HG03280 (cell line): ENCODE measurements around the gene LMAN2L.

Experiments
- ATAC-seq: cut with Tn5 transposase; IDR thresholded peaks from one replicate; pipeline ENCODE4 v1.9.1; 2021; ENCODE audit warnings: mild to moderate bottlenecking, moderate library complexity; ENCODE audit not compliant: unreplicated experiment

The LMAN2L gene

DNA sequence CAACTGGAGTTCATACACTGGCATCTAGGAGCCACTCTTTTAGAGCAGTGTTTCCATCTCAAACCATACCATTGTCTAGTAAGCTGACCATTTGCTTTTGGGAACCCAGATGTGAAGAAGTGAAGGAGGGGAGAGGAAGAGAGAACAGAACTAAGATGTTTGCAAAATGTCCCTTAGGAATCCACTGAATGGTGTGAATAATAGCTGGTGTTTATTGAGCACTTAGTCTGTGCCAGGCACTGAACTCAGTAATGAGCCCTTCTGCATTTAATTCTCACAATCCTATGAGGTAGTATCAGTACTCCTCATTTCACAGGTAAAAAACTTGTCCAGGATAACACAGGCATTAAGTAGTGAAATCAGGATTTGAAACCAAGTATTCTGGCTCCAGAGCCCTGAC lies 23.5 kb downstream of the LMAN2L start:
- ATAC-seq, result no peak

DNA sequence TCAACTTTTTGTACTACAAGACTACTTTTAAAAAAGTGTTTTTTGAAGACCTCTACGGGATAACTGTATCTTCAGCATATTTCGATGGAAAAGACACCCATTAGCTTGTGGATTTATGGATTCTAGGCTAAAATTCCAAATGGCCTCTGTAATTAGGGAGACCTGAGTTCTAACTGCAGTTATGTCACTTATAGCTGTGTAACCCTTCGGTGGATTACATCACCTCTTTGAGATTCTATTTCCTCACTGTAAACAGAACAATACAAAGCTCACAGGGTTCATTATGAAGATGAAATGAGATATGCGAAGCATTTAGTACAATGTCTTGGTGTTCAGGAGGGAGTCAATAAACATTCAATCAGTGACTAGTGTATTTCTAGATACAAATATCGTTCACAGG lies 24.2 kb downstream of the LMAN2L start:
- no peak for ATAC-seq

DNA sequence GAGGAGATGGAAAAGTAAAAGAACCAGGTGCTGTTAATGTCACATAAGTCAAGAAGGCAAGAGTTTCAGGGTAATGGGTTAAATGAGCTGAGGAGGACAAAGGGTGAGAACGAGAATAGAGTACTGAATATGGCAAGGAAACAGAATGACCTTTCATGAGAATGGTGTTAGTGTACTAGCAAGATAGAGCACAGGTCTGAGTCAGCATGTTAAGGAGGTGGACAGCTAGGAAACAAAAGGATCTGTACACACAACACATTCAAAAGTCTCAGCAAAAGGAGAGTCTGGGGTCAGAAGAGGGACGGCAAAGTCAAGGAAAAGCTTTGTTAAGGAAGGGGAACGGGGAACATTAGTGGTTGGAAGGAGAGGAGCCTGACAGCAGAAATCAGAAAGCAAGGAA lies 28.9 kb downstream of the LMAN2L start:
- ATAC-seq, result no peak

DNA sequence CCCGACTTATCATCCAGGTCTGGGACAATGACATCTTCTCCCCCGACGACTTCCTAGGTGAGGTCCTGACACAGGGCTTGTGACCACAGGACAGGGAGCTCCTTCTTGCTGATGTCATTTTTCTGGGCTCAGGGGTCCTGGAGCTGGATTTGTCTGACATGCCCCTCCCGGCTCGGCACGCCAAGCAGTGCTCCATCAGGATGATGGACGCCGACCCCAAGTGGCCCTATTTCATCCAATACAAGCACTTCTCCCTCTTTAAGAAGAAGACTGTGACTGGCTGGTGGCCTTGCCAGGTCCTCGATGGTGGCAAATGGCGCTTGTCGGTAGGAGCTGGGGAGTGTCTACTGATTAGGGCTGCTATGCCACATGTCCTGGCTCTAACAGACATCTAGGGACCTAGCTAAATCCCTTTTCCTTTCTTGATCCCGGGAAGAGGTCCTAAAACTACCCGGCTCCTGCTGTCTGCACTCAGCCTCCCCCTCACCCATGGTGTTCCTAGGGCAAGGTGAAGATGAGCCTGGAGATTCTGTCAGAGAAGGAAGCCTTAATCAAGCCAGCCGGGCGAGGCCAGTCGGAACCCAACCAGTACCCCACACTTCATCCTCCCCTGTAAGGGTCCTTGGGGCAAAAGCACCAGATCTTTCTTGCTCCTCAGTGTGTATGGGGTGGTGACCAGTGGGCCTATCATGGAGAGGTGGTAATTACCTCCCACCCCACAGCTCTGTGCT lies 36.7 kb downstream of the LMAN2L start:
- no peak for ATAC-seq

DNA sequence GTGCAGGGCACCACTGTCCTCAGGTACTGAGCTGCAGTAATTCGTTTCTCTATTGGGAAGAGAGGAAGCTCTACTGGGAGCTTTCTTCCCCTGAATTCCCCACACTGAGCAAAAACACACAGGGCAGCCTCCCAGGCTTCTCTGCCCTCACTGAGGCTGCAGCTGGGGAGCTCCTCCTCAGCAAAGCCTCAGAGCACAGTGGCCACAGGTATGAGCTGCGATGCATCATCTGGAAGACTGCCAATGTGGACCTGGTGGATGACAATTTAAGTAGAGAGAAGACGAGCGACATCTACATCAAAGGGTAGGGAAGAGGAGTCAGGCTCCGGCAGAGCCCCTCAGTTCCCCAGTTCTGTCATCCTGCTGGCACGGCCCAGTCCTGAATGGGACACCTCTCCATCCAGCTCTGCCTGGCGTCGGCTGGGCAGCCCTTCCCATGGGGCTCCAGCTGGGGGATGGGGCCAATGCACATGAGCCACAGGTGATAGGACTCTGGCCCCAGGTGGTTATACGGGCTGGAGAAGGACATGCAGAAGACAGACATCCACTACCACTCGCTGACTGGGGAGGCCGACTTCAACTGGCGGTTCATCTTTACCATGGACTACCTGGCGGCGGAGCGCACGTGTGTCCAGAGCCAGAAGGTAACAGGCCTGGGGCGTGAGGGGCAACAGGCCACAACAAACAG lies 37.6 kb downstream of the LMAN2L start:
- ATAC-seq, result no peak

DNA sequence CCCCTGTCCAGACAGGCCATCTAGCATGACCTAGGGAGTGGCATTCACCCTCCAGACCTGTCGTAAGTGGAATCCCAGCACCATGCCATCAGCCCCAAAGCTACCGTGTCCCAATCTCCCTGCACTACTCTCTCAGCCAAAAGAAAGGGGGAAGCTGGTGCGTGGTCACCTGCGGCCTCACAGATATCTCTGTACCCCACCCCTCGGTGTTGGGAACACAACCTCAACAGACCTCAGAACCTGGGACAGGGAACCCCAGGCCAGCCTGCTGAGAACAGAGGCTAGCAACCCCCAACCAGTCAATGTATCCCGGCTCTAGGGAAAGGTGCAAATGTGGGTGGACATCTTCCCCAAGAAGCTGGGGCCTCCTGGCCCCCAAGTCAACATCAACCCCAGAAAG lies 38.2 kb downstream of the LMAN2L start:
- no peak for ATAC-seq

DNA sequence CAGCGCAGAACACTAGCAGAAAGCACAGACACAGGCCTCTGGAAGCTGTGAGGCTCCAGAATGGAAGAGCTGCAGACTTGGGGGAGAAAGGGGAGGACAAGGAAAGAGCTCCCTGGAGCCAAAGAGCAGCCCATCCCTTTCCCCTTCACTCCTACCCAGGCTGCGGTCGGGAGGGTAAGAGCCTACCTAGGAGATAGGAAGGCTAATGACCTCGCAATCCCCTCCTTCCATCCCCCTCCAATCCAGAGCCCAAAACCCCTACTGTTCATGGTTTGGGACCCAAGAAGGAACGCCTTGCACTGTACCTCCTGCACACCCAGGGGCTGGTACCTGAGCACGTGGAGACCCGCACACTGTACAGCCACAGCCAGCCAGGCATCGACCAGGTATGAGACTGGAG lies 39.8 kb downstream of the LMAN2L start:
- no peak for ATAC-seq

DNA sequence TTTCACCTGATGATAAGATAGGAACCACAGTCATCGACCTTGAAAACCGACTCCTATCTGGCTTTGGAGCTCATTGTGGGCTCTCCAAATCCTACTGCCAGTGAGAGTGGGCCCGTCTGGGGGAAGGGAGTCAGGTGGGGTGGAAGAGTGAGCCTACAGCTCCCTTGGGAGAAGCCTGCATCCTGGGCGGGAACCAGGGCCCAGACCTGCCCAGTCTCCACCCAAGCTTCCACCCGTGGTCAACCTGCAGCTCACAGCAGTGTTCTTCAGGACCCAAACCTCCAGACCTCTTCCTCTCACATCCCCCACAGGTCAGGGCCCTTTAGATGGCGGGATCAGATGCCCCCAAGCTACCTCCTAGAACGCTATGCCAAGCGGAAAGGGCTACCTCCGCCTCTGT lies 40.2 kb downstream of the LMAN2L start:
- no peak for ATAC-seq

DNA sequence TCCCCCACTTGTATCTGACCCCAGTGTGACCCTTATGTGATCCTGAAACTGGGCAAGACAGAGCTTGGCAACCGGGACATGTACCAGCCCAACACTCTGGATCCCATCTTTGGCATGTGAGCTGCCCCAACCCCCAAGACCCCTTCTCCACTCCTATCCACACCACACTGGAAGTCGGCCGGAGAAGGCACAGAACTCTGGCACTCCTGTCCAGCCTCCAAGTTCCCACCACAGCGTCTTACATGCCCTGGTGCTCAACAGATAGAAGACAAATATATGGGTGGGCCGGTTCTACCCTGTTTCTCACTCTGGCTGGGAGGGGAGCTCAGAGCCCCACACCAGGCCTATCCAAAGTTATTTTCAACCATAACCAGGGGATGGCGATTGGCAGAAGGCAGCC lies 40.8 kb downstream of the LMAN2L start:
- no peak for ATAC-seq

DNA sequence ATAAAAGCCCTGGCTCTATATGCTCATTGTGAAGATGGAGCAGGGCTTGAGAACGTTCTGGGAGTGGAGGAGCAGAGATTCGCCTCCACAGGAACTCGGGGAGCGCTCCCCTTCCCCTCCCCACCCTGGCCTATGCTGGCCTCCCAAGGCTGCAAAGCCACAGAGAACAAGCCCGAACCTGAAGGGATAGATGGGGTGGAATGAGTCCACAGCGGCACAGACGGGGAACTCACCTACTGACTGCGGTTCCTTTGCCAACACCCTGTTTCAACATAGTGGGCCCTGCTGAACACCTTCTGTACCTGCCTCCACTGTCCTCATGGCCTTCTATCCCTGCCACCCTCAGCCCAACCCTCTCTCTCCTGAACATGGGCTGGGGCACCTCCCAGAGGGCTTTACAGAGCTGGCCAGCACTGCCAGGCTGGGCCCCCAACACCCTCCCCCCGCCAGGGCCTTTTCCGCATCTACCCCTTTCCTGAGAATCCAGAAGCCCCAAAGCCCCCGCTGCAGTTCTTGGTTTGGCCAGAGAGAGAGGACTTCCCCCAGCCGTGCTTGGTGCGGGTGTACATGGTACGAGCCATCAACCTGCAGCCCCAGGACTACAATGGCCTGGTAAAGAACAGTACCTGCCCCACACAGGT lies 41.5 kb downstream of the LMAN2L start:
- no peak for ATAC-seq

DNA sequence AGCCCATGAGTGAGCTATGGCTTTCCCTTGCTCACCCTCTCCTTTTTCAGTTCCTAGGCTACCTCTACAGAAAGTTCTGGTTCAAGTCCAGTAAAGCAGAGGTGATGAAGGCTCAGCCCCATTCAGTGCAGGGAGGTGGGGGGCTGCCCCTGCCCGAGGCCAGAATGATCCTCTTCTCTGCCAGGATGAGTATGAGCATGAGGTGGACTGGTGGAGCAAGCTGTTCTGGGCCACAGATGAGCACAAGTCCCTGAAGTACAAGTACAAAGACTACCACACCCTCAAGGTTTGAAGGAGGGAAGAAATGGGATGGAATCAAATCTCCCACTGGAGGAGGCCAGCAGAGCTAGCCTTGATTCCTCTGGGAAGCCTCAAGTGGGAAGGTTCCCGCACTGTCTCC lies 42.4 kb downstream of the LMAN2L start:
- no peak for ATAC-seq

DNA sequence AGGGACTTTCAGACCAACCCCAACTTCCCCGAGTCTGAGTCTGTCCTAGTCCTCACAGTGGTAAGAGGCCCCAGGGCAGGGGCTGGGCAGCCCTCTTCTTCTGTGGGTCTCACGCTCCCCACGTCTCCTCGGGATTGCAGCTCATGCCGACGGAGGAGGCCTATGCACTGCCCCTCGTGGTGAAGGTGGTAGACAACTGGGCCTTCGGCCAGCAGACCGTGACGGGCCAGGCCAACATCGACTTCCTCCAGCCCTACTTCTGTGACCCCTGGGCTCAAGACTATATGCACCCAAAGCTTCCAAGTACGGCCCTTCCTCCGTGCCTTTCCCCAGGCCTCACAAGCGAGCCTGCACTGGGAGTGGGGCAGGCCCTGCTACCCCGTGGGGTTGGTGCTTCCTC lies 44.3 kb downstream of the LMAN2L start:
- ATAC-seq, result no peak

DNA sequence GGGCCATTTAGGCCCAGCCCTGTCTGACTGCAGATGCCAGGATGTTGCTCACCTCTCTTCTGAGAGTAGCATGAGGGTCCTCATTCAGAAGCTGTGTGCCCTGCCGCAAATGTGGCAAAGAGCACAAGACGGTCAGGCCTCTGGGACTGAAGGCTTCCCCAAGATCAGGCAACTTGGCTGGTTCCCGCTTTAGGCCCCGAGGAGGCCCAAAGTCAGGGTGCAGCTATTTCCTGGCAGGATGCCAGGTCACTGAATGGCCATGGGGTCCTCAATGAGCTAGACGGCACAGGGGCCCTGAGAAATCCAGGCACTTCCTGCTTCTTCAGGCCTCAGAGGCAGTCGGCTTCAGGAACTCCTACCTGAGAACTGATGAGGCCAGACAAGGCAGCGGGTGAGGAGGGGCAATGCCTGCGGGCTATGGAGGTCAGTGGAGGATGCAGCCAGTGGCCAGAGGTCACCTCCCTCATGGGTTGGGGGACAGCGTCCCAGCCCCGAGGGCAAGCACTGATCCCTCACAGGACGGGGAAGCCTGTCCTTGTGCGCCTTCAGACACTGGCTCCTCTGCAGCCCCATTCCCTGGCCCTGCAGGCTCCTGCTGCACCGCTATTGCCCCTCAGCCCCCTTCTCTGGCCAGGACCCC lies 44.9 kb downstream of the LMAN2L start:
- no peak for ATAC-seq

DNA sequence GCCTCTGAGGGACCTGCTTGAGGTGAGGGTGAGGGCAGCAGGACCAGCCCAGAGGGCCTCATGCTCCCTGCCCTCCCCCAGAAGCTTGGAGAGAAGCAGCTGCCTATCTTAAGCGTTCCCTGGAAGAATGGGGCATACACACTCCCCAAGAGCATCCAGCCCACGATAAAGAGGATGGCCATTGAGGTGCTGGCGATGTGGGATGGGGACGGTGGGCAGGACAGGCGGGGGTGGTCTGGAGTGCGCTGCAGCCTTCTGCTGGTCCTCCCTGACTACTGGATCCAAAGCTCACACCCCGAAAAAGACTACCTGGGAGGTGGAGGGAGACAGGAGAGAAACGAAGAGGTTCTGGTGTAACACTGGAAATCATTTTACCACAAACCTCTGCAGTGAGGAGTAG lies 45.6 kb downstream of the LMAN2L start:
- no peak for ATAC-seq

DNA sequence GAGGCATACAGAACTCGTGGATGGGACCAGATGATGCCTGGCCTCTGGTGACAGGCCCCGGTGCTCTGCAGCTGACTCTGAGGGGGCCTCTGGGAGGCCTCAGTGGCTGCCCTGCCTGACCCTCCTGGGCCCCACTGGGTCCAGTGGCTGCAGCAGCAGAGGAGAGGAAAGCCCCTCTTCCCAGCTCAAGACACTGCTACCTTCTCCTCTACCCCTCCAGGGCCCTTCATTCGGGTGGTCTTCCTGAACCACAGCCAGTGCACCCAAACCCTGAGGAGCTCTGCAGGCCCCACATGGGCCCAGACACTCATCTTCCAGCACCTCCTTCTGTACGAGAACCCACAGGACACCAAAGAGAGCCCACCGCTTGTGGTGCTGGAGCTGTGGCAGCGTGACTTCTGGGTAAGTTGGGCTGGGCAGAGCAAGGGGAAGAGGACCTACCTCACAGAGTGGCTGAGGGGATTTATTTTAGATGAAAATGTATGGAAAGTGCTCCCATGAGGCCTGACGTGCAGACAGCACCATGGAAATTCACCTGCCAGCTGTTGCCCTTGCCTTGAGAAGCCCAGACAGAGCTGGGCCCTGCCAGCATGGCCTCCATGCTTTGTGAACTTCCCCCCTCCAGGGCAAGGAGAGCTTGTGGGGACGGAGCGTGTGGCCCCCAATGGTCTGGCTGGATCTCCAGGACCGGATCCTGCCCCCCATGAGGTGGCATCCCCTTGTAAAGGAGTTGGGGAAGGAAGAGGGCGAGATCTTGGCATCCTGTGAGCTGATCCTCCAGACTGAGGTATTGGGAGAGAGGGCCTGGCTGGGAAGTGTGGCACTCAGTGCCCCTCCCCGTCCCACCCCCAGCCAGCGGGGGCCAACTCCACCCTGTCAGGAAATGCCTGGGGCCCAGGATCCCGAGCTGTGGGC lies 46.3 kb downstream of the LMAN2L start:
- no peak for ATAC-seq

DNA sequence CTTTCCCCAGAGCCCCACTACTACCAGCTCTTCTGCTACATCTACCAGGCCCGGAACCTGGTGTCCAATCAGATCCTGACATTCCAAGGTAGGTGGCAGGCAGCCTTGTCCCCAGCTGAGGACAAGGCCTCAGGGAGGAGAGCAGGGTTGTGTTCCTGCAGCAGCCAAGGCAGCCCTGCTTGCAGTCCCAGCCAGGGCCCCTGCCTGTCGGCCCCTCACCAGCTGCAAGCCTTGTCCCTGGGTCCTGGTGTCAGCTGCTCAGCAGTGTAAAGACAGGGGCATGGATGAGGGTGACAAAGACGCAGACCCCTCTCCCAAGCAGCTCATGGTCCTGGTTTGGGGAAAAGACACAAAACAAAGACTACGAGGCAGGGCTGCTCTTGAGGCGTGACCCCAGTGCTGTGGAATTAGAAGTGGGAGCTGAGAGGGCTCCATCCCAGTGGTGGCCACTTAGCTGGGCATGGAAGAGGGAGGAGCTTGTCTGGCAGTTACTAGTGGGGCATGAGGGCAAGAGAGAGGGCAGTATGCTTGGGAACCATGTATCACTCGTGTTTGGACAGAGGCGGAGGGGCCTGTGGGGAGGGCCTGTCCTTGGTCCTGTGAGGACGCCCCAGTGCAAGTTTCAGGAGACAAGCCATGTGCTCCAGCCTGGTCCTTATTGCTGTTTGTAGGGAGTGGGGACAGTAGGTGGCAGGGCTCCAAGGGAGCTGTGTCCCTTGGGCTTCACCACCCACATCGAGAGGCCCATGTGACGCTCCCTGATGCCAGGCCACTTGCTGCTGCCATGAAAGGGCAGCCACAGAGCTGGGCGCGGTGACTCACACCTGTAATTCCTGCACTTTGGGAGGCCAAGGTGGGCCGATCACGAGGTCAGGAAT lies 47.5 kb downstream of the LMAN2L start:
- ATAC-seq, result no peak

DNA sequence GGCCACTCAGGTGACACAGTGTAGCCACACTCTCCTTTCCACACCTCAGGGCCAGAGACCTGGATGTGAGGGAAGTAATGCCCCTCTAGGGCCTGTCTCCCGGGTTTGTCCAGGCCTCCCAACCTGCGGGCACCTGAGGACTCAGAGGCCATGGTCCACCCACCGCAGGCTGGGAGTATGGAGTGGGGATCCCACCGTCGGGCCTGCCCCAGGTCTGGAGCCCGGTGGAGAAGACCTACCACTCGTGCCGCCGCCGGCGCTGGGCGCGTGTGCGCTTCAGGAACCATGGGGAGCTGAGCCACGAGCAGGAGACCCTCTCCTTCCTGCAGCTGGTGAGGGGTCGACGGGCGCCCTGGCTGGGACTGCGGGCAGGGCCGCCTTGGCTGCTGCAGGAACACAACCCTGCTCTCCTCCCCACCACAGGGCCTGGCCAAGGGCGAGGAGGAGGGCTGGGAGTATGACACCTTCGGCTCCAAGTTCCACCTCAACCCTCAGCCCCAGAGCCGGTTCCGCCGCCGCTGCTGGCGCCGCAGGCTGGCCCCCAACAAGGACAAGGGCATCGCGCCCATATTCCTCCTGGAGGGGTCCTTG lies 48.7 kb downstream of the LMAN2L start:
- ATAC-seq, result no peak

DNA sequence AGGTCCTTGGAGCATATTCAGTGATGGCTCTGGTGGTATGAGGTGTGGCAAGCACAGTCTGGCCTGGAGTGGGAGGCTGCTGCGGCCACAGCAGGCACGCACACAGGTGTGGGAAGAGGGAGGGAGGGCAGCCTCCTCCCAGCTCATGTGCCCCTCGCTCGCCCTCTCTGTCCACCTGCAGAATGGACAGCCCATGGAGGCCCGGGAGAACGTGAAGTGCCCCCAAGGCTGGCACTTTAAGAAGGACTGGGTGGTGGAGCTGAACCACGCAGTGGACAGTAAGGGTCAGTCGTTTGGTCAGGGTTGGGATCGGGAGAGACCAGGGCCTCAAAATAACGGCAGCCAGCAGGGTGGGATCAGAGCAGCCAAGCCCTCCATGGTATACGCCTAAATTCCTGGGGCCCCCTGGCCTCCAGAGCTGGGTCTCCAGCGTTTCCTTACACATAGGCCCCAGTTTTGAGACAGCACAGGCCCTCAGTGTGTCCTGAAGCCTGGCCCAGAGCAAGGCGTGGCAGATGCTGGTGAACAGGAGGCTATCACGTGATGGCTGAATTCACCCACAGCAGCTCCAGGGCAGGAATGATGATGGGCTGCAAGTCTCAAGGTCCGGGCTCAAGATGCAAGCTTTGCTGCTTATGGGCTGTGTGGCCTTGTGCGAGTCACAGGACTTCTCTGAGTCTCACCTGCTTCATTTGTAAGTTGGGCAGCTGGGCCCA lies 49.4 kb downstream of the LMAN2L start:
- no peak for ATAC-seq
